HEK293 (cell line): ENCODE data around the gene SLC29A3.

Source experiments
- ATF2 ChIP-seq: fragments of 450-650 bp; formaldehyde crosslinking; IDR thresholded peaks from 2 replicates; pipeline ENCODE4 v1.5.1; 2016; ENCODE audit warnings: missing biosample characterization, missing genetic modification characterization, low read depth
- YY1 ChIP-seq: fragments of 450-650 bp; formaldehyde crosslinking; IDR thresholded peaks from 2 replicates; pipeline ENCODE4 v1.5.1; 2018; ENCODE audit warnings: missing biosample characterization, missing genetic modification characterization
- ZBTB11 ChIP-seq: fragments of 450-650 bp; formaldehyde crosslinking; conservative IDR thresholded peaks from 2 replicates; pipeline ENCODE4 v1.5.1; 2016; ENCODE audit warnings: low read depth, missing biosample characterization, missing genetic modification characterization
- ZNF24 ChIP-seq: fragments of 450-650 bp; formaldehyde crosslinking; IDR thresholded peaks from 2 replicates; pipeline ENCODE4 v1.5.1; 2016; ENCODE audit warnings: missing biosample characterization, missing genetic modification characterization
- ZNF335 ChIP-seq: fragments of 450-650 bp; formaldehyde crosslinking; conservative IDR thresholded peaks from 2 replicates; pipeline ENCODE4 v1.5.1; 2016; ENCODE audit warnings: missing biosample characterization, missing genetic modification characterization
- ZNF510 ChIP-seq: fragments of 450-650 bp; formaldehyde crosslinking; IDR thresholded peaks from 2 replicates; pipeline ENCODE4 v1.5.1; 2018; ENCODE audit warnings: mild to moderate bottlenecking, missing genetic modification characterization, missing biosample characterization; ENCODE audit not compliant: insufficient replicate concordance
- ZNF596 ChIP-seq: fragments of 450-650 bp; IDR thresholded peaks from 2 replicates; pipeline ENCODE4 v1.5.0; 2018; ENCODE audit warnings: missing biosample characterization, mild to moderate bottlenecking, missing genetic modification characterization, moderate library complexity
- ZNF621 ChIP-seq: fragments of 450-650 bp; formaldehyde crosslinking; IDR thresholded peaks from 2 replicates; pipeline ENCODE4 v1.5.1; 2017; ENCODE audit warnings: missing biosample characterization, missing genetic modification characterization
- TF ChIP-seq, protein P1 (sequence below): fragments of 450-650 bp; formaldehyde crosslinking; IDR thresholded peaks from 2 replicates; pipeline ENCODE4 v1.5.1; 2016; ENCODE audit warnings: missing biosample characterization, missing genetic modification characterization
- TF ChIP-seq, protein P2 (sequence below): fragments of 450-650 bp; formaldehyde crosslinking; IDR thresholded peaks from 2 replicates; pipeline ENCODE4 v1.5.1; 2017; ENCODE audit warnings: missing biosample characterization, missing genetic modification characterization

DNA sequence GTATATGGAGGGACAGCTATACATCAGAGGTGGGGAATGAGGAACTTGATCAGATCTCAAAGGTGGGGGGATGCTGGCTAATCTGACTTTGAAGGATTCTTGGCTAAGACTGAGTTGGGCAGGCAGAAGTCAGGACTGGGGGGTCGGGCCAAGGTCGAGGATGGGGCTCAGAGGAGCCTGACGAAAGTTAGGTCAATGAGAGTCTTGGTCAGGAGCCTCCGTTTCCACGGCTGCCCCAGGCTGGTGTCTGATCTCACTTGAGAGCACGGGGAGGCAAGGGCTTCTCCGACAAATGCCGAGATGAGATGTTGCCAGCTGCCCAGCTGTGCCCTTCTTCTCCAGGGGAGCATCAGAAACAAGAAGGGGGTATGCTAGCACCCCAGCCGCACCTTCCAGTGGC, 5.7 kb downstream of the SLC29A3 start:
- TF ChIP-seq ATF2 (no peak), ZNF596 (tag by site-specific recombination) (no peak), ZBTB11 (tag by site-specific recombination) (no peak), ZNF510 (tag by site-specific recombination) (no peak), ZNF621 (tag by site-specific recombination) (no peak), ZNF335 (tag by site-specific recombination) (no peak), YY1 (tag by site-specific recombination) (no peak), ZNF24 (tag by site-specific recombination) (no peak)
- TF ChIP-seq, protein P1, sequence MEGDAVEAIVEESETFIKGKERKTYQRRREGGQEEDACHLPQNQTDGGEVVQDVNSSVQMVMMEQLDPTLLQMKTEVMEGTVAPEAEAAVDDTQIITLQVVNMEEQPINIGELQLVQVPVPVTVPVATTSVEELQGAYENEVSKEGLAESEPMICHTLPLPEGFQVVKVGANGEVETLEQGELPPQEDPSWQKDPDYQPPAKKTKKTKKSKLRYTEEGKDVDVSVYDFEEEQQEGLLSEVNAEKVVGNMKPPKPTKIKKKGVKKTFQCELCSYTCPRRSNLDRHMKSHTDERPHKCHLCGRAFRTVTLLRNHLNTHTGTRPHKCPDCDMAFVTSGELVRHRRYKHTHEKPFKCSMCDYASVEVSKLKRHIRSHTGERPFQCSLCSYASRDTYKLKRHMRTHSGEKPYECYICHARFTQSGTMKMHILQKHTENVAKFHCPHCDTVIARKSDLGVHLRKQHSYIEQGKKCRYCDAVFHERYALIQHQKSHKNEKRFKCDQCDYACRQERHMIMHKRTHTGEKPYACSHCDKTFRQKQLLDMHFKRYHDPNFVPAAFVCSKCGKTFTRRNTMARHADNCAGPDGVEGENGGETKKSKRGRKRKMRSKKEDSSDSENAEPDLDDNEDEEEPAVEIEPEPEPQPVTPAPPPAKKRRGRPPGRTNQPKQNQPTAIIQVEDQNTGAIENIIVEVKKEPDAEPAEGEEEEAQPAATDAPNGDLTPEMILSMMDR (tag by site-specific recombination) = no peak
- TF ChIP-seq, protein P2, sequence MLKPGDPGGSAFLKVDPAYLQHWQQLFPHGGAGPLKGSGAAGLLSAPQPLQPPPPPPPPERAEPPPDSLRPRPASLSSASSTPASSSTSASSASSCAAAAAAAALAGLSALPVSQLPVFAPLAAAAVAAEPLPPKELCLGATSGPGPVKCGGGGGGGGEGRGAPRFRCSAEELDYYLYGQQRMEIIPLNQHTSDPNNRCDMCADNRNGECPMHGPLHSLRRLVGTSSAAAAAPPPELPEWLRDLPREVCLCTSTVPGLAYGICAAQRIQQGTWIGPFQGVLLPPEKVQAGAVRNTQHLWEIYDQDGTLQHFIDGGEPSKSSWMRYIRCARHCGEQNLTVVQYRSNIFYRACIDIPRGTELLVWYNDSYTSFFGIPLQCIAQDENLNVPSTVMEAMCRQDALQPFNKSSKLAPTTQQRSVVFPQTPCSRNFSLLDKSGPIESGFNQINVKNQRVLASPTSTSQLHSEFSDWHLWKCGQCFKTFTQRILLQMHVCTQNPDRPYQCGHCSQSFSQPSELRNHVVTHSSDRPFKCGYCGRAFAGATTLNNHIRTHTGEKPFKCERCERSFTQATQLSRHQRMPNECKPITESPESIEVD (tag by site-specific recombination) = no peak
